Measurements from ENCODE around the gene CBLN3.
"Not testable (repeated sequence)": the region's sequence is repeated elsewhere in the genome, so short reads cannot be mapped to it uniquely, and the experiment has no call there.

The CBLN3 gene

GRCh38 chr14:24429395-24430142, at the start of gene CBLN3, which contains the start of gene KHNYN:
CBLN3 (minus strand) TSS chr14:24429668; CDS start chr14:24429054, 614 bp downstream.
KHNYN (plus strand) TSS chr14:24429954; CDS start chr14:24430731, 777 bp downstream.
- DNase-seq, result peak; percentile 94

- DNase-seq, result no peak
Observed at GRCh38 chr14:24475261-24475660, 45.8 kb upstream of the CBLN3 start.

- DNase-seq, result no peak
Observed at GRCh38 chr14:24473211-24473610, 43.7 kb upstream of the CBLN3 start.

GRCh38 chr14:24470450-24470849, 41.0 kb upstream of the CBLN3 start:
- not testable (repeated sequence) for DNase-seq

GRCh38 chr14:24465805-24466204, 36.3 kb upstream of the CBLN3 start:
- no peak for DNase-seq

- no peak for DNase-seq
Observed at GRCh38 chr14:24465368-24465767, 35.9 kb upstream of the CBLN3 start.

- peak; percentile 78 for DNase-seq
Observed at GRCh38 chr14:24463884-24464785, 34.7 kb upstream of the CBLN3 start.

- DNase-seq, result no peak
Observed at GRCh38 chr14:24463017-24463883, 33.8 kb upstream of the CBLN3 start.

GRCh38 chr14:24461336-24461735, 31.9 kb upstream of the CBLN3 start:
- DNase-seq, result no peak

- DNase-seq, result peak; percentile 57
Observed at GRCh38 chr14:24459331-24459730, 29.9 kb upstream of the CBLN3 start.

GRCh38 chr14:24458736-24459135, 29.3 kb upstream of the CBLN3 start:
- DNase-seq, result no peak

GRCh38 chr14:24456980-24457379, 27.5 kb upstream of the CBLN3 start:
- DNase-seq, result no peak

GRCh38 chr14:24450828-24451227, 21.4 kb upstream of the CBLN3 start:
- not testable (repeated sequence) for DNase-seq

- no peak for DNase-seq
Observed at GRCh38 chr14:24443053-24443665, 13.7 kb upstream of the CBLN3 start.

- peak; percentile 100 for DNase-seq
Observed at GRCh38 chr14:24442240-24443052, 13.0 kb upstream of the CBLN3 start, which contains the start of gene SDR39U1. SDR39U1 (minus strand) TSS chr14:24442776; CDS start chr14:24442769, 7 bp downstream.

- peak; percentile 86 for DNase-seq
Observed at GRCh38 chr14:24441904-24442239, 12.4 kb upstream of the CBLN3 start.

- DNase-seq, result no peak
Observed at GRCh38 chr14:24441485-24441884, 12.0 kb upstream of the CBLN3 start.

GRCh38 chr14:24440606-24441399, 11.3 kb upstream of the CBLN3 start:
- no peak for DNase-seq

- DNase-seq, result no peak
Observed at GRCh38 chr14:24439830-24440605, 10.6 kb upstream of the CBLN3 start.

- DNase-seq, result no peak
Observed at GRCh38 chr14:24439257-24439656, 9.8 kb upstream of the CBLN3 start.

All from DMS79 treated with DMSO at 0.1 percent for 48 hours (cell line).